Upper lobe of left lung (tissue), 6 donors: ENCODE results near the gene EVI2B. TPM values are rescaled to one million over a fixed set of nuclear protein-coding genes. Genes with fewer than 3 reads are reported as not detected.

Experiments used
- ATAC-seq, 2 donors: fragments of 200-7000 bp; cut with Tn5 transposase; one replicate each; pipeline ENCODE4 v1.9.1; 2022; ENCODE audit warnings: mild to moderate bottlenecking in 2 of 2, moderate library complexity in 2 of 2; ENCODE audit not compliant: low FRiP score in 2 of 2
- DNase-seq, 2 donors: peaks; one replicate each; pipeline ENCODE4 v3.0.0-alpha.2; 2019 to 2020
- H3K27ac ChIP-seq, 4 donors: fragments of 200-600 bp; sonication (generic); one replicate each; pipeline ENCODE4 v1.5.1; 2016 to 2019
- H3K27me3 ChIP-seq, 4 donors: fragments of 200-600 bp; sonication (generic); one replicate each; pipeline ENCODE4 v1.5.1; 2017 to 2019
- H3K36me3 ChIP-seq, 4 donors: fragments of 200-600 bp; sonication (generic); one replicate each; pipeline ENCODE4 v1.5.1; 2016 to 2019
- H3K4me1 ChIP-seq, 4 donors: fragments of 200-600 bp; sonication (generic); one replicate each; pipeline ENCODE4 v1.5.1; 2018 to 2019
- H3K4me3 ChIP-seq, 4 donors: fragments of 200-600 bp; sonication (generic); one replicate each; pipeline ENCODE4 v1.5.1; 2017 to 2019; ENCODE audit warnings: mild to moderate bottlenecking in 2 of 4, moderate library complexity in 1 of 4
- H3K9me3 ChIP-seq, 4 donors: fragments of 200-600 bp; sonication (generic); one replicate each; pipeline ENCODE4 v1.5.1; 2018 to 2019
- CTCF ChIP-seq, 6 experiments: fragments of 450-650 bp in 4 of 6; fragments of 200-600 bp in 2 of 6; sonication (generic) in 2 of 6; IDR thresholded peaks; one replicate each; pipeline ENCODE4 v1.5.1; 2016 to 2019; ENCODE audit warnings: antibody characterized with exemption in 6 of 6
- EP300 ChIP-seq, 4 donors: sonication (generic); formaldehyde crosslinking; IDR thresholded peaks; one replicate each; pipeline ENCODE4 v1.5.1; 2017; ENCODE audit warnings: antibody characterized with exemption in 4 of 4, control low read depth in 2 of 4
- POLR2A ChIP-seq, 4 donors: fragments of 450-650 bp; IDR thresholded peaks; one replicate each; pipeline ENCODE4 v1.5.1; 2016 to 2017; ENCODE audit warnings: antibody characterized with exemption in 4 of 4, mild to moderate bottlenecking in 2 of 4
- POLR2AphosphoS5 ChIP-seq, 2 donors: sonication (generic); formaldehyde crosslinking; IDR thresholded peaks; one replicate each; pipeline ENCODE4 v1.5.1; 2017; ENCODE audit warnings: antibody characterized with exemption in 2 of 2
- WGBS, 2 donors: methylation state at CpG; one replicate each; pipeline ENCODE4 v1.1.5; 2017 to 2018; 5-methylcytosine and 5-hydroxymethylcytosine counted together
- total RNA-seq, 6 donors: library from RNA; depleted of rRNA in 4 of 6; stranded (reverse); fragments of >200 nt in 4 of 6; gene quantifications; one replicate each; pipeline versions ENCODE4 v1.1.0 to v1.2.1, GENCODE V29; 2016 to 2021
- donor health status: DM: no; HTN: no; CAD: no; lungs with moderate emphysema.
- donor health status: DM: no; HTN: yes; CAD: no; lungs with severe emphysema.

EVI2B gene
- total RNA-seq, 6 donors from 2014 or later, result 23.1 to 90.0 (median 50.6) TPM

- Histone ChIP-seq H3K27me3 (no peaks in the 10 kb centered on the region), H3K9me3 (no peaks in the 10 kb centered on the region), H3K27ac (peak overlapping the region; percentile 62 to 83 (median 69)), H3K4me1 (peaks cover 0 to 10% (median 3%) of the 10 kb centered on the region in 4 donors), H3K36me3 (no peaks in the 10 kb centered on the region), H3K4me3 (peak overlapping the region in 3 of 4 donors; percentile 23 to 43 (median 40))
- 51 to 67% methylated on average over 7 of the region's 7 CpGs for WGBS, 2 donors
- DNase-seq (peak in 1 of 2 donors; percentile 25), ATAC-seq (no peak)
- no peak for TF ChIP-seq POLR2AphosphoS5 (IDR thresholded peaks at IDR 0.05)
- no peak for TF ChIP-seq EP300 (IDR thresholded peaks at IDR 0.05)
- no peak for TF ChIP-seq CTCF (IDR thresholded peaks at IDR 0.05)
- no peak for TF ChIP-seq POLR2A (IDR thresholded peaks at IDR 0.05)
Measured at GRCh38 chr17:31310886-31311285, 3.0 kb downstream of the EVI2B start.

GRCh38 chr17:31310260-31310659, 3.6 kb downstream of the EVI2B start:
- no peak for TF ChIP-seq POLR2A (IDR thresholded peaks at IDR 0.05)
- no peak for TF ChIP-seq POLR2AphosphoS5 (IDR thresholded peaks at IDR 0.05)
- TF ChIP-seq EP300 (IDR thresholded peaks at IDR 0.05), result no peak
- no peak for TF ChIP-seq CTCF (IDR thresholded peaks at IDR 0.05)
- no peaks in the 10 kb centered on the region for H3K36me3 ChIP-seq
- no peaks in the 10 kb centered on the region for H3K9me3 ChIP-seq
- peak overlapping the region in 2 of 4 donors; percentile 40 to 43 for H3K4me3 ChIP-seq
- no peaks in the 10 kb centered on the region for H3K27me3 ChIP-seq
- H3K27ac ChIP-seq, result peak overlapping the region; percentile 62 to 83 (median 69)
- 26 to 46% methylated on average over 2 of the region's 2 CpGs for WGBS, 2 donors
- ATAC-seq (no peak), DNase-seq (no peak)
- peaks cover 0 to 7% (median 3%) of the 10 kb centered on the region in 4 donors for H3K4me1 ChIP-seq

GRCh38 chr17:31309556-31309955, 4.3 kb downstream of the EVI2B start:
- Histone ChIP-seq H3K27me3 (no peaks in the 10 kb centered on the region), H3K4me1 (peaks cover 0 to 6% (median 2%) of the 10 kb centered on the region in 4 donors), H3K36me3 (peaks cover 0 to 4% (median 0%) of the 10 kb centered on the region in 4 donors), H3K9me3 (no peaks in the 10 kb centered on the region), H3K4me3 (peak overlapping the region in 2 of 4 donors; percentile 1 to 43), H3K27ac (peak overlapping the region; percentile 62 to 83 (median 69))
- TF ChIP-seq CTCF (IDR thresholded peaks at IDR 0.05) (no peak), POLR2A (IDR thresholded peaks at IDR 0.05) (peak in 1 of 4 donors; percentile 45)
- WGBS, 2 donors, result 72 to 82% methylated on average over 2 of the region's 2 CpGs
- ATAC-seq (peak; percentile 69 to 76), DNase-seq (no peak)

- ATAC-seq (peak in 1 of 2 donors; percentile 49), DNase-seq (no peak)
- no peaks in the 10 kb centered on the region for H3K27me3 ChIP-seq
- TF ChIP-seq POLR2AphosphoS5 (IDR thresholded peaks at IDR 0.05) (no peak), POLR2A (IDR thresholded peaks at IDR 0.05) (peak in 1 of 4 donors; percentile 44), EP300 (IDR thresholded peaks at IDR 0.05) (no peak), CTCF (IDR thresholded peaks at IDR 0.05) (no peak)
- H3K9me3 ChIP-seq, result no peaks in the 10 kb centered on the region
- H3K4me3 ChIP-seq, result peak overlapping the region in 2 of 4 donors; percentile 1 to 43
- WGBS, 2 donors, result 62% methylated on average over 5 of the region's 5 CpGs
- H3K36me3 ChIP-seq, result peaks cover 0 to 4% (median 0%) of the 10 kb centered on the region in 4 donors
- peaks cover 0 to 6% (median 2%) of the 10 kb centered on the region in 4 donors for H3K4me1 ChIP-seq
- H3K27ac ChIP-seq, result peak overlapping the region; percentile 62 to 83 (median 69)
Measured at GRCh38 chr17:31308372-31309334, 5.2 kb downstream of the EVI2B start.
